HUES6 (cell line): Measurements from ENCODE around the gene RINL.

Experiments used
- H3K27ac ChIP-seq: 2 replicates; pipeline ENCODE4 v1.7.0; 2013; ENCODE audit warnings: low read depth, mild to moderate bottlenecking, low read length, inconsistent platforms
- H3K27me3 ChIP-seq: 2 replicates; pipeline ENCODE4 v1.6.1; 2013; ENCODE audit warnings: low read length; ENCODE audit not compliant: control insufficient read depth, insufficient read depth
- H3K36me3 ChIP-seq: 2 replicates; pipeline ENCODE4 v1.6.1; 2013; ENCODE audit warnings: low read length; ENCODE audit not compliant: control insufficient read depth, insufficient read depth
- H3K4me1 ChIP-seq: 2 replicates; pipeline ENCODE4 v1.6.1; 2013; ENCODE audit warnings: low read length; ENCODE audit not compliant: control insufficient read depth, insufficient read depth
- H3K4me3 ChIP-seq: 2 replicates; pipeline ENCODE4 v1.5.1; 2013; ENCODE audit warnings: low read depth, low read length
- H3K9ac ChIP-seq: one replicate; pipeline ENCODE4 v1.6.1; 2013; ENCODE audit warnings: mild to moderate bottlenecking, low read length
- H3K9me3 ChIP-seq: 2 replicates; pipeline ENCODE4 v1.6.1; 2013; ENCODE audit warnings: low read depth, low read length; ENCODE audit not compliant: control insufficient read depth, insufficient read depth

RINL gene

GRCh38 chr19:38901683-38902082 lies 23.6 kb upstream of the RINL start:
- Histone ChIP-seq H3K4me1 (peaks cover 4% of the 10 kb centered on the region; the same call in 1 of the 2 replicates), H3K4me3 (no peak overlapping the region), H3K9me3 (no peaks in the 10 kb centered on the region), H3K9ac (no peak overlapping the region), H3K36me3 (peaks cover 19% of the 10 kb centered on the region), H3K27ac (no peak overlapping the region), H3K27me3 (peaks cover 14% of the 10 kb centered on the region)

DNA sequence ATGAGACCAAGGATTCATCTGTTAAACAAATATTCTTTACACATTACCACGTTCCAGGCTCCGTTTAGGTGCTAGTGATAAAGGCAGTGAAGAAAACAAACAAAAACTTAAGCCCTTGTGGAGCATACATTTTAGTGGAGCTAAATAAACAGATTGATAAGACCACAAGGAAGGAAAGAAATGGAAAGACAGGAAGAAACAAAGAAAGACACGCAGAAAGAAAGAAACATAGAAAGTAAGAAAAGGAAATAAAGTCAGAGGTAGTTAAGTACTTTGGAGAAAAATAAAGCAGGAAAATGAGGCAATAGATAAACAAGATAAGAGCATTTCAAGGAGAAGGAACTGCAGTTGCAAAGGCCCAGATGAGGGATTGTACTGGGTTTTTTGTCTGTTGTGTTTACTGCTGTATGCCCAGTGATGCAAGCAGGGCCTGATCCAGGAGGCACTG lies 22.7 kb upstream of the RINL start:
- Histone ChIP-seq H3K9ac (no peak overlapping the region), H3K4me3 (peak overlapping the region; percentile 68), H3K36me3 (peaks cover 15% of the 10 kb centered on the region), H3K27ac (no peak overlapping the region; the same call in 1 of the 2 replicates), H3K27me3 (peaks cover 14% of the 10 kb centered on the region), H3K9me3 (no peaks in the 10 kb centered on the region), H3K4me1 (peaks cover 4% of the 10 kb centered on the region; the same call in 1 of the 2 replicates)

- Histone ChIP-seq H3K36me3 (peaks cover 10% of the 10 kb centered on the region), H3K27ac (peak overlapping the region; percentile 58; the same call in 1 of the 2 replicates), H3K4me3 (peak overlapping the region; percentile 68), H3K4me1 (peaks cover 4% of the 10 kb centered on the region; the same call in 1 of the 2 replicates), H3K9me3 (no peaks in the 10 kb centered on the region), H3K9ac (peak overlapping the region; percentile 62), H3K27me3 (peaks cover 14% of the 10 kb centered on the region)
These were observed 22.1 kb upstream of the RINL start for GRCh38 chr19:38900202-38900629.

DNA sequence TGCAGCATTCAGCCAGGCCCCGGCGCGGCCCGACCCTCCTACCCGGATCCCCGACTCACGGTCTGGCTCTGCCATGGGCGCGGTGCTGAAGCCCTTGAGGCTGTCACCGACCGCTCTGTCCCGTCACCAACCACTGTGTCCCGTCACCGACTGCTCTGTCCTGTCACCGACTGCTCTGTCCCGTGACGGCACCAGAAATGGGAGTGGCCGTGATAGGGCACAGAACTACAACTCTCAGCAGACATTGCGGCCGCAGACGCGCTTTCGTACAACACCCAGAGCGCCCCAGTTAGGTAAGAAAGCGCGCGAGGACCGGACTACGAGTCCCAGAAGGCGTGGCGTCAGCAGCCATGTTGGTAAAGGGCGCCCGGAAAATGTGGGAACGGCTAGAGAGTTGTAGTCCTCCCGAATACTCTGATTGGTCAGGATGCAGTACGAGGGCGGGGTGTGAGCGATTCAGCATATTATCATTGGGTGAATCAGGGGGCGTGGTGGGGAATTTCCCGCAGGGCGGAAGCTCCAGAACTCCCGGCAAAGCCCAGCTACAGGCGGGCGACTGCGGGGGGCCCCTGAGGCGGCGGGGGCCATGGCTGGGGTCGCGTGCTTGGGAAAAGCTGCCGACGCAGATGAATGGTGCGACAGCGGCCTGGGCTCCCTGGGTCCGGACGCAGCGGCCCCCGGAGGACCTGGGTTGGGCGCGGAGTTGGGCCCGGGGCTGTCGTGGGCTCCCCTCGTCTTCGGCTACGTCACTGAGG lies 21.5 kb upstream of the RINL start, which contains the start of the genes NFKBIB and SIRT2:
Gene NFKBIB, plus strand, starts transcription at position 523 of the 755 bp plus-strand sequence. Its CDS starts 64 bp downstream, at position 587.
Gene SIRT2, minus strand, starts transcription at position 172 of the 755 bp plus-strand sequence. Its CDS starts 97 bp downstream, at position 75.
- Histone ChIP-seq H3K4me1 (peaks cover 4% of the 10 kb centered on the region; the same call in 1 of the 2 replicates), H3K27ac (peak within 1 kb of the TSS; percentile 58; the same call in 1 of the 2 replicates), H3K4me3 (peak within 1 kb of the TSS; percentile 68), H3K36me3 (peaks cover 4% of the 10 kb centered on the region), H3K9me3 (no peaks in the 10 kb centered on the region), H3K9ac (peak within 1 kb of the TSS; percentile 62), H3K27me3 (peaks cover 14% of the 10 kb centered on the region)

DNA sequence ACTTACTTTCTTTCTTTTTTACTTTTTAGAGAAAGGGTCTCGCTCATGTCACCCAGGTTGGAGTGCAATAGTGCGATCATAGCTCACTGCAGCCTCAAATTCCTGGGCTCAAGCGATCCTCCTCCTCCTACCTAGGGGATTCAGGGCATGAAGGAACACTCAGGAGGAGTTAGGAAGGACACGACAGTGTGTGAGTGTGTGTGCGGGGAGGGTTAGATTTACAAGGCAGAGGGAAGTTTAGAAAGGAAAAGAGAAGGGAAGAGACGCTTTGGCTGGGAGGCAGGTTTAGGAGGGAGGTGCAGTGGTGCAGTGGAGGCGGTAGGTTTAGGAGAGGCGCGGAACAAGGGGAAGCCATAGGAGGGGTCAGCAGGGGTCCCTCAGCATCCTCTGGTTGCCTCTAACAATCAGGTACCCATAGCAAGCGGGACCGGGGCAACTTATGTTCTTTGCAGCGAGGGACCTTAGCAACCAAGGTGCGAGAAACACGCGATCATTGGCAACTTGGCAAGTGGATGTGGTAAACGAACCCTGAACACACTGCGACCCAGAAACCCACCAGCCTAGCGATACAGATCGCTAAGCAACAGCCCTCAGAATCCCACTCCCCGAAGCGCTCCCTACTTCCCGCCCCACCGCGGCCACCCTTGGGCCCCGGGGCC lies 20.8 kb upstream of the RINL start:
- H3K9ac ChIP-seq: peak overlapping the region; percentile 16
- H3K27me3 ChIP-seq: peaks cover 14% of the 10 kb centered on the region
- no peak overlapping the region for H3K27ac ChIP-seq
- peak overlapping the region; percentile 68 for H3K4me3 ChIP-seq
- H3K36me3 ChIP-seq: no peaks in the 10 kb centered on the region
- H3K9me3 ChIP-seq: no peaks in the 10 kb centered on the region
- H3K4me1 ChIP-seq: peaks cover 4% of the 10 kb centered on the region; the same call in 1 of the 2 replicates

GRCh38 chr19:38894968-38895367 lies 16.9 kb upstream of the RINL start:
- Histone ChIP-seq H3K4me1 (peaks cover 4% of the 10 kb centered on the region; the same call in 1 of the 2 replicates), H3K9me3 (no peaks in the 10 kb centered on the region), H3K27me3 (peaks cover 14% of the 10 kb centered on the region), H3K27ac (no peak overlapping the region), H3K4me3 (no peak overlapping the region), H3K9ac (no peak overlapping the region), H3K36me3 (no peaks in the 10 kb centered on the region)

DNA sequence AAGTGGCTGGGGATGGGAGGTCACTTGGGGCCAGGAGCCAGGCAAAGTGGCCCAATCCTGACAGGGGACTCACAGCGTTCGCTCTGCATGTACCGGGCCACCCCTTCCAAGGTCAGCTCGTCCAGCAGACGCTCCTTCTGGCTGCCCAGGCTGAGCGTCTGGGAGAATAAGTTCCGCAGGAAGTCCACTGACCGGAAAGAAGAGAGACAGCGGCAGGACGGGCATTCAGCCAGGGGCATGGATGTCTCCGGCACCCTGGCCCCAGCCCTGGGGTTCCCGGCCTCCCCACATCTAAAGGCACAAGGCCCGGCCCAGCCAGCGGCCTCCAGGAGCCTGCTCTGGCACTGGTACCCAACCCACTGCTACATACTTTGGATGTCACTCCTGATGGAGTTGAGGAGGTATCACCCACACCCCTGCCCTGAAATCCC lies 15.3 kb upstream of the RINL start:
- Histone ChIP-seq H3K36me3 (no peaks in the 10 kb centered on the region; the same call in 1 of the 2 replicates), H3K27ac (no peak overlapping the region), H3K27me3 (peaks cover 6% of the 10 kb centered on the region; the same call in 1 of the 2 replicates), H3K9me3 (no peaks in the 10 kb centered on the region), H3K4me3 (no peak overlapping the region), H3K9ac (no peak overlapping the region), H3K4me1 (no peaks in the 10 kb centered on the region)

- Histone ChIP-seq H3K27me3 (peaks cover under 1% of the 10 kb centered on the region; the same call in 1 of the 2 replicates), H3K36me3 (no peaks in the 10 kb centered on the region; the same call in 1 of the 2 replicates), H3K4me1 (no peaks in the 10 kb centered on the region), H3K27ac (no peak overlapping the region), H3K4me3 (no peak overlapping the region), H3K9ac (no peak overlapping the region), H3K9me3 (no peaks in the 10 kb centered on the region)
These were observed 14.8 kb upstream of the RINL start for GRCh38 chr19:38892841-38893240.

DNA sequence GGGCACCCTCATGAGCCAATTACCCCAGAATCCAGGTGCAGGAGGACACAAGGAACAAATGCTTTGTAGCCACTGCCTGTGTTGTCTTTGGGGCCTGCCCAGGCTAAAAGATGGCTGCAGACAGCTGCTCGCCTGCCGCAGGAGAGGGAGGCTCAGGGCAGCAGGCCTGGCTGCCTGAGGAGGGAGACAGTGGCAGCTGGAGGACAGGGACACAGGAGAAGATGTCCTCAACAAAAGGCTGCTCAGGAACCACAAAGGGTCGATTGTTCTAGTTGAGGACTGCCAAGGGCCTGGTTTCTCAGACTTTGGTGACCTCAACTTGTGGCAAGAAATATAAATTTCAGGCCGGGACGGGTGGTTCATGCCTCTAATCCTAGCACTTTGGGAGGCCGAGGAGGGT lies 13.7 kb upstream of the RINL start:
- H3K9ac ChIP-seq: no peak overlapping the region
- no peaks in the 10 kb centered on the region for H3K9me3 ChIP-seq
- H3K36me3 ChIP-seq: no peaks in the 10 kb centered on the region; the same call in 1 of the 2 replicates
- H3K4me1 ChIP-seq: no peaks in the 10 kb centered on the region
- H3K4me3 ChIP-seq: no peak overlapping the region
- H3K27me3 ChIP-seq: no peaks in the 10 kb centered on the region
- no peak overlapping the region for H3K27ac ChIP-seq

GRCh38 chr19:38890686-38891085 lies 12.6 kb upstream of the RINL start:
- H3K27me3 ChIP-seq: no peaks in the 10 kb centered on the region
- H3K4me3 ChIP-seq: no peak overlapping the region
- H3K9me3 ChIP-seq: no peaks in the 10 kb centered on the region
- H3K4me1 ChIP-seq: no peaks in the 10 kb centered on the region
- no peak overlapping the region for H3K27ac ChIP-seq
- no peaks in the 10 kb centered on the region; the same call in 1 of the 2 replicates for H3K36me3 ChIP-seq
- H3K9ac ChIP-seq: no peak overlapping the region
